IMR-90 (cell line): ENCODE results near the gene TP53BP1. TPM values are rescaled to one million over a fixed set of nuclear protein-coding genes. Genes with fewer than 3 reads are reported as not detected.

Experiments used
- ATAC-seq: fragments of 200-7000 bp; cut with Tn5 transposase; 2 replicates; pipeline ENCODE4 v1.9.1; 2020; ENCODE audit warnings: low read depth, mild to moderate bottlenecking, moderate library complexity
- BruUV-seq: library from RNA; stranded (reverse); fragments of 400-500 nt; replicated peaks from 2 replicates; lab custom pipeline; 2021; lab: Mats Ljungman, UMichigan
- CTCF ChIA-PET: fragments of 300-600 bp; formaldehyde crosslinking; extraction: SDS; loops from one replicate; lab custom pipeline; 2021; ENCODE audit warnings: antibody characterized with exemption; lab: Yijun Ruan, JAX
- POLR2A ChIA-PET: fragments of 300-600 bp; sonication (Branson Sonifier 250); formaldehyde crosslinking; loops from one replicate; lab custom pipeline; 2022; ENCODE audit warnings: antibody characterized with exemption; ENCODE audit not compliant: unreplicated experiment; lab: Charles Lee
- DNase-seq: peaks from one replicate; pipeline ENCODE4 v3.0.0; 2013
- H2AFZ ChIP-seq: replicated peaks from 2 replicates; pipeline ENCODE3; 2013; ENCODE audit warnings: low read length, mild to moderate bottlenecking; ENCODE audit not compliant: poor library complexity
- H2AK5ac ChIP-seq: 2 replicates; pipeline ENCODE4 v1.6.1; 2013; ENCODE audit warnings: low read depth, low read length, inconsistent platforms
- H2AK9ac ChIP-seq: replicated peaks from 2 replicates; pipeline ENCODE3; 2013; ENCODE audit warnings: mild to moderate bottlenecking, low read depth, low read length, moderate library complexity; ENCODE audit not compliant: poor library complexity
- H2BK120ac ChIP-seq: 2 replicates; pipeline ENCODE4 v1.6.1; 2013; ENCODE audit warnings: low read depth, low read length, inconsistent platforms
- H2BK15ac ChIP-seq: 3 replicates; pipeline ENCODE4 v1.6.1; 2013; ENCODE audit warnings: low read depth, low read length, inconsistent platforms
- H2BK20ac ChIP-seq: 2 replicates; pipeline ENCODE4 v1.6.1; 2013; ENCODE audit warnings: low read depth, mild to moderate bottlenecking, inconsistent platforms, low read length, moderate library complexity
- H2BK5ac ChIP-seq: 2 replicates; pipeline ENCODE4 v1.6.1; 2013; ENCODE audit warnings: mild to moderate bottlenecking, low read depth, low read length, inconsistent platforms; ENCODE audit not compliant: poor library complexity, severe bottlenecking
- H3K14ac ChIP-seq: replicated peaks from 2 replicates; pipeline ENCODE4 v1.6.1; 2013; ENCODE audit warnings: low read depth, low read length, inconsistent platforms
- H3K18ac ChIP-seq: 2 replicates; pipeline ENCODE4 v1.6.1; 2013; ENCODE audit warnings: low read depth, low read length, control low read depth
- H3K23ac ChIP-seq: 2 replicates; pipeline ENCODE4 v1.6.1; 2013; ENCODE audit warnings: low read depth, low read length, inconsistent platforms
- H3K27ac ChIP-seq: 2 replicates; pipeline ENCODE4 v1.5.1; 2013; ENCODE audit warnings: mild to moderate bottlenecking, control low read depth, low read length; ENCODE audit not compliant: insufficient read depth
- H3K27me3 ChIP-seq: 2 replicates; pipeline ENCODE4 v1.6.1; 2013; ENCODE audit warnings: low read length; ENCODE audit not compliant: control insufficient read depth, insufficient read depth
- H3K36me3 ChIP-seq: 2 replicates; pipeline ENCODE4 v1.6.1; 2013; ENCODE audit warnings: low read length, mixed read lengths; ENCODE audit not compliant: control insufficient read depth, insufficient read depth
- H3K4ac ChIP-seq: 2 replicates; pipeline ENCODE4 v1.6.1; 2013; ENCODE audit warnings: low read depth, low read length, inconsistent platforms
- H3K4me1 ChIP-seq: 2 replicates; pipeline ENCODE4 v1.6.1; 2013; ENCODE audit warnings: low read length, mixed read lengths; ENCODE audit not compliant: control insufficient read depth, insufficient read depth
- H3K4me2 ChIP-seq: 2 replicates; pipeline ENCODE4 v1.6.1; 2013; ENCODE audit warnings: low read depth, mild to moderate bottlenecking, control low read depth, low read length, moderate library complexity
- H3K4me3 ChIP-seq: 2 replicates; pipeline ENCODE4 v1.5.1; 2013; ENCODE audit warnings: low read depth, mild to moderate bottlenecking, control low read depth, low read length, moderate library complexity; ENCODE audit not compliant: insufficient read depth
- H3K56ac ChIP-seq: 2 replicates; pipeline ENCODE4 v1.6.1; 2013; ENCODE audit warnings: low read length, inconsistent platforms; ENCODE audit not compliant: insufficient read depth; ENCODE audit errors: extremely low read depth
- H3K79me1 ChIP-seq, 2 experiments: 2 replicates each; pipeline ENCODE4 v1.6.1; 2013; ENCODE audit warnings: low read length in 2 of 2, inconsistent platforms in 1 of 2, low read depth in 1 of 2
- H3K9ac ChIP-seq: 2 replicates; pipeline ENCODE4 v1.6.1; 2013; ENCODE audit warnings: low read depth, low read length, control low read depth
- H3K9me1 ChIP-seq: 2 replicates; pipeline ENCODE4 v1.6.1; 2013; ENCODE audit warnings: low read length, inconsistent platforms; ENCODE audit not compliant: insufficient read depth
- H3K9me3 ChIP-seq: 2 replicates; pipeline ENCODE4 v1.6.1; 2013; ENCODE audit warnings: low read length; ENCODE audit not compliant: control insufficient read depth, insufficient read depth
- H4K20me1 ChIP-seq: 2 replicates; pipeline ENCODE4 v1.6.1; 2013; ENCODE audit warnings: low read length, inconsistent platforms; ENCODE audit not compliant: insufficient read depth
- H4K5ac ChIP-seq: 2 replicates; pipeline ENCODE4 v1.6.1; 2013; ENCODE audit warnings: mild to moderate bottlenecking, low read depth, low read length, control low read depth
- H4K8ac ChIP-seq, 2 experiments: 2 replicates each; pipeline ENCODE4 v1.6.1; 2013; ENCODE audit warnings: low read depth in 2 of 2, low read length in 2 of 2, control low read depth in 1 of 2, inconsistent platforms in 1 of 2
- H4K91ac ChIP-seq: 2 replicates; pipeline ENCODE4 v1.6.1; 2013; ENCODE audit warnings: low read depth, low read length, inconsistent platforms; ENCODE audit not compliant: insufficient read depth
- BHLHE40 ChIP-seq: fragments of 150-350 bp; IDR thresholded peaks from 2 replicates; pipeline ENCODE4 v1.6.1; 2016; ENCODE audit warnings: mild to moderate bottlenecking, low read depth, low read length
- CEBPB ChIP-seq: IDR thresholded peaks from 2 replicates; pipeline ENCODE4 v1.6.1; 2012; ENCODE audit warnings: low read depth, low read length, improper control_type of control experiment
- CHD1 ChIP-seq: IDR thresholded peaks from 2 replicates; pipeline ENCODE4 v1.6.1; 2012; ENCODE audit warnings: low read depth, low read length, improper control_type of control experiment
- CTCF ChIP-seq: conservative IDR thresholded peaks from 2 replicates; pipeline ENCODE4 v1.5.1; 2012; ENCODE audit warnings: mild to moderate bottlenecking, low read depth, low read length, improper control_type of control experiment
- ELK1 ChIP-seq: fragments of 150-350 bp; IDR thresholded peaks from 2 replicates; pipeline ENCODE4 v1.6.1; 2016; ENCODE audit warnings: low read depth, mild to moderate bottlenecking, low read length, moderate library complexity, borderline replicate concordance
- FOS ChIP-seq: fragments of 150-350 bp; IDR thresholded peaks from 2 replicates; pipeline ENCODE4 v1.6.1; 2016; ENCODE audit warnings: low read depth, low read length
- MAFK ChIP-seq: IDR thresholded peaks from 2 replicates; pipeline ENCODE4 v1.6.1; 2012; ENCODE audit warnings: low read depth, low read length, improper control_type of control experiment
- MXI1 ChIP-seq: IDR thresholded peaks from 2 replicates; pipeline ENCODE4 v1.6.1; 2012; ENCODE audit warnings: low read depth, mild to moderate bottlenecking, low read length, moderate library complexity, borderline replicate concordance
- NFE2L2 ChIP-seq: fragments of 150-350 bp; IDR thresholded peaks from 2 replicates; pipeline ENCODE4 v1.6.1; 2016; ENCODE audit warnings: low read depth, mild to moderate bottlenecking, low read length
- POLR2A ChIP-seq: IDR thresholded peaks from 2 replicates; pipeline ENCODE4 v1.6.1; 2012; ENCODE audit warnings: mild to moderate bottlenecking, low read depth, low read length
- RFX5 ChIP-seq: IDR thresholded peaks from 2 replicates; pipeline ENCODE4 v1.8.0; 2012; ENCODE audit warnings: low read depth, mild to moderate bottlenecking, low read length, moderate library complexity
- USF2 ChIP-seq: fragments of 150-350 bp; IDR thresholded peaks from 2 replicates; pipeline ENCODE4 v1.6.1; 2017; ENCODE audit warnings: mild to moderate bottlenecking, antibody characterized with exemption, low read length, low read depth
- WGBS, 2 experiments: methylation state at CpG; one replicate each; pipeline versions ENCODE4 v1.1.5 to v1.1.7; 2013; ENCODE audit warnings: missing lambda C conversion rate in 2 of 2; ENCODE audit not compliant: insufficient read length in 1 of 2; ENCODE audit errors: extremely low coverage in 2 of 2; 5-methylcytosine and 5-hydroxymethylcytosine counted together
- dilution Hi-C: fragments of 300-500 bp; cut with HindIII; formaldehyde crosslinking; loops from one replicate; pipeline ENCODE4 v1.14.3; 2018; ENCODE audit warnings: low sequenced_read_pairs; ENCODE audit not compliant: unreplicated experiment
- in situ Hi-C: fragments of 300-500 bp; cut with MboI; formaldehyde crosslinking; loops from 3 replicates; pipeline ENCODE4 v1.14.3; 2019; ENCODE audit warnings: low sequenced_read_pairs, inconsistent platforms, mixed read lengths
- intact Hi-C: fragments of 100-400 bp; cut with micrococcal nuclease; formaldehyde crosslinking; loops from 2 replicates; pipeline ENCODE4 v1.10.0; 2022
- polyA plus RNA-seq, 3 experiments: library from polyadenylated mRNA; depleted of rRNA; stranded (reverse); fragments of >200 nt; gene quantifications; 2 replicates each; pipeline ENCODE4 v1.2.3, GENCODE V29; 2012; ENCODE audit warnings: low replicate concordance in 1 of 3
- total RNA-seq: library from RNA; depleted of rRNA; stranded (reverse); fragments of >200 nt; gene quantifications from 2 replicates; pipeline ENCODE4 v1.2.3, GENCODE V29; 2012

The TP53BP1 gene
- total and polyA plus RNA-seq, 2 of the 4 experiments (the other 2 are of a cell fraction) = 36.3 to 64.5 TPM

GRCh38 chr15:43527016-43527801 lies 34.3 kb upstream of the TP53BP1 start:
- no peak overlapping the region for H2BK15ac ChIP-seq
- H4K5ac ChIP-seq = no peak overlapping the region
- DNase-seq (no peak), ATAC-seq (no peak)
- BruUV-seq = no TSS peak
- H3K4me1 ChIP-seq = peaks cover 3% of the 10 kb centered on the region
- peaks cover 31% of the 10 kb centered on the region for H3K9me1 ChIP-seq
- intact Hi-C loops = no loop called here
- peaks cover 57% of the 10 kb centered on the region for H3K36me3 ChIP-seq
- peaks cover 6 to 61% of the 10 kb centered on the region in 2 experiments for H3K79me1 ChIP-seq
- no peaks in the 10 kb centered on the region for H3K27me3 ChIP-seq
- in situ Hi-C loops = no loop called here
- H3K27ac ChIP-seq = no peak overlapping the region
- POLR2A ChIA-PET = no interaction called here
- no peak overlapping the region for H3K9ac ChIP-seq
- peaks cover 45% of the 10 kb centered on the region for H4K20me1 ChIP-seq
- no CpG with 5 or more reads among the region's 9 CpGs for WGBS, 2 experiments
- no peak overlapping the region for H3K56ac ChIP-seq
- H2BK20ac ChIP-seq = no peak overlapping the region
- CTCF ChIA-PET = no interaction called here
- H2BK5ac ChIP-seq = no peak overlapping the region
- no peak overlapping the region for H2BK120ac ChIP-seq
- no peak overlapping the region for H2AFZ ChIP-seq
- no peak overlapping the region for H4K8ac ChIP-seq
- H3K18ac ChIP-seq = no peak overlapping the region
- H4K91ac ChIP-seq = no peak overlapping the region
- H2AK9ac ChIP-seq = no peak overlapping the region
- no peaks in the 10 kb centered on the region for H3K9me3 ChIP-seq
- no peak overlapping the region for H3K4me3 ChIP-seq
- H3K4me2 ChIP-seq = no peak overlapping the region
- dilution Hi-C loops = no loop called here
- no peak overlapping the region for H3K4ac ChIP-seq
- TF ChIP-seq ELK1 (no peak), MAFK (no peak), NFE2L2 (no peak), MXI1 (no peak), BHLHE40 (no peak), POLR2A (no peak), CHD1 (no peak), USF2 (no peak), CEBPB (no peak), FOS (no peak), CTCF (no peak), RFX5 (no peak)
- no peak overlapping the region for H3K14ac ChIP-seq
- no peak overlapping the region for H2AK5ac ChIP-seq
- H3K23ac ChIP-seq = no peak overlapping the region
